Urothelium cell line (cell line): Measurements from ENCODE around the gene GSTK1.

Source experiments
- DNase-seq: peaks from one replicate; pipeline ENCODE4 v3.0.0; 2011; ENCODE audit warnings: low spot score, mixed read lengths
- FAIRE-seq: peaks from 2 replicates; lab custom pipeline; 2011; peaks lifted over from hg19 to GRCh38; lab: Jason Lieb, UNC

Gene GSTK1

GRCh38 chr7:143290293-143290692, 27.1 kb downstream of the GSTK1 start:
- FAIRE-seq: no peak

GRCh38 chr7:143292876-143293275, 29.6 kb downstream of the GSTK1 start:
- FAIRE-seq: no peak
- no peak for DNase-seq

More at GRCh38 chr7:143290293-143290692, 27.1 kb downstream of the GSTK1 start:
- no peak for DNase-seq

GRCh38 chr7:143295870-143296269, 32.6 kb downstream of the GSTK1 start:
- DNase-seq (no peak), FAIRE-seq (no peak)

- FAIRE-seq (no peak), DNase-seq (no peak)
Measured at GRCh38 chr7:143296686-143297085, 33.4 kb downstream of the GSTK1 start.

GRCh38 chr7:143299346-143299745, 36.1 kb downstream of the GSTK1 start:
- FAIRE-seq (no peak), DNase-seq (no peak)

GRCh38 chr7:143299840-143300239, 36.6 kb downstream of the GSTK1 start:
- FAIRE-seq: no peak
- DNase-seq: no peak

GRCh38 chr7:143300959-143301935, 38.0 kb downstream of the GSTK1 start:
- DNase-seq (no peak), FAIRE-seq (no peak)

GRCh38 chr7:143303733-143304132, 40.5 kb downstream of the GSTK1 start:
- DNase-seq (no peak), FAIRE-seq (no peak)

- DNase-seq: no peak
- FAIRE-seq: no peak
Measured at GRCh38 chr7:143304938-143305337, 41.7 kb downstream of the GSTK1 start.

GRCh38 chr7:143305423-143306070, 42.3 kb downstream of the GSTK1 start:
- DNase-seq: peak; percentile 40
- FAIRE-seq: no peak

- DNase-seq (no peak), FAIRE-seq (no peak)
Measured at GRCh38 chr7:143308632-143309031, 45.4 kb downstream of the GSTK1 start.

- FAIRE-seq: no peak
- no peak for DNase-seq
Measured at GRCh38 chr7:143314127-143314526, 50.9 kb downstream of the GSTK1 start.

- no peak for FAIRE-seq
- no peak for DNase-seq
Measured at GRCh38 chr7:143315776-143316175, 52.5 kb downstream of the GSTK1 start, which contains the start of gene CLCN1. Gene CLCN1 (plus strand): TSS chr7:143316111. CDS start chr7:143316213, 102 bp downstream.

- no peak for FAIRE-seq
- no peak for DNase-seq
Measured at GRCh38 chr7:143316492-143316891, 53.3 kb downstream of the GSTK1 start.

- no peak for FAIRE-seq
- DNase-seq: no peak
Measured at GRCh38 chr7:143318661-143319060, 55.4 kb downstream of the GSTK1 start.
